Osteocyte (in vitro differentiated cells): ENCODE measurements around the gene CHD8. TPM values are rescaled to one million over a fixed set of nuclear protein-coding genes. Genes with fewer than 3 reads are reported as not detected.

Experiments used
- DNase-seq: peaks from one replicate; pipeline ENCODE4 v3.0.0; 2021; ENCODE audit warnings: mixed read lengths; ENCODE audit not compliant: unreplicated experiment; ENCODE audit errors: extremely low spot score
- H3K27ac Mint-ChIP-seq: one replicate; pipeline ENCODE4 v1.8.0; 2021; ENCODE audit warnings: mild to moderate bottlenecking, mixed read lengths; ENCODE audit not compliant: unreplicated experiment
- H3K27me3 Mint-ChIP-seq: one replicate; pipeline ENCODE4 v1.8.0; 2021; ENCODE audit warnings: mixed read lengths; ENCODE audit not compliant: unreplicated experiment
- H3K36me3 Mint-ChIP-seq: one replicate; pipeline ENCODE4 v1.8.0; 2021; ENCODE audit warnings: mixed read lengths; ENCODE audit not compliant: unreplicated experiment
- H3K4me1 Mint-ChIP-seq: one replicate; pipeline ENCODE4 v1.8.0; 2021; ENCODE audit warnings: mixed read lengths; ENCODE audit not compliant: unreplicated experiment
- H3K4me3 Mint-ChIP-seq: one replicate; pipeline ENCODE4 v1.8.0; 2021; ENCODE audit warnings: mild to moderate bottlenecking, moderate library complexity, mixed read lengths; ENCODE audit not compliant: unreplicated experiment
- H3K9me3 Mint-ChIP-seq: one replicate; pipeline ENCODE4 v1.8.0; 2021; ENCODE audit warnings: mixed read lengths; ENCODE audit not compliant: unreplicated experiment
- total RNA-seq: library from RNA; stranded (reverse); gene quantifications from 2 replicates; pipeline ENCODE4 v1.2.1, GENCODE V29; 2021
- TF ChIP-seq, protein P1 (sequence below): fragments of 200-600 bp; sonication (generic); IDR thresholded peaks from 2 replicates; pipeline ENCODE4 v1.5.0; 2021; ENCODE audit warnings: antibody characterized with exemption, mild to moderate bottlenecking, moderate library complexity

The CHD8 gene
- total RNA-seq, 1 donor from 2014 or later, result 86.0 TPM

DNA sequence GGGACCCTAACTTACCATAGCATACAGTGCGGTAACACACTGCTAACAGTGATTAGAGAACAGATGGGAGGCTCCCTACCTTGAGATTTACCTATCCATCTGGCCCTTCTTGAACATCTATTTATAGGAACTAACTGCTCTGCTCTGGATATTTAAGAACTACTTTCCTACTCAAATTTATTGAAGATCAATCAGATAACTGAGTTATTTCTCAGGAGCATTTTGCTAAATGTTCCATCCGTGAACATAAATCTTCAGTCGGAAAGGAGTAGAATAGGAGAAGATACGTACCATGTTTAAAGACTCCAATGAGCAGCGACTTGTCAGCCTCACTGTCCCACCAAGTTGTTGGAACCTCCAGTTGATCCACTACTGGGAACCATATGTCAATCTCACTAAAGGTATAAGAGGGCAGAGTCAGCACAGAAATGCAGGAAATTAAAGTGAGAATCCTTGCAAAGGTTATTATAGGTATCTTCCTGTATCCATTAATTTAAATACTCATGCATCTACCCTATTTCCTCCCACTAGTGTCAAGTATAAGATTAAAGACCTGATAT is 56.5 kb downstream of the CHD8 start:
- Mint-ChIP-seq H3K9me3 (no peaks in the 10 kb centered on the region), H3K4me1 (no peaks in the 10 kb centered on the region), H3K27ac (no peak overlapping the region), H3K4me3 (no peak overlapping the region), H3K27me3 (no peaks in the 10 kb centered on the region), H3K36me3 (peaks cover 65% of the 10 kb centered on the region)
- TF ChIP-seq, protein P1, sequence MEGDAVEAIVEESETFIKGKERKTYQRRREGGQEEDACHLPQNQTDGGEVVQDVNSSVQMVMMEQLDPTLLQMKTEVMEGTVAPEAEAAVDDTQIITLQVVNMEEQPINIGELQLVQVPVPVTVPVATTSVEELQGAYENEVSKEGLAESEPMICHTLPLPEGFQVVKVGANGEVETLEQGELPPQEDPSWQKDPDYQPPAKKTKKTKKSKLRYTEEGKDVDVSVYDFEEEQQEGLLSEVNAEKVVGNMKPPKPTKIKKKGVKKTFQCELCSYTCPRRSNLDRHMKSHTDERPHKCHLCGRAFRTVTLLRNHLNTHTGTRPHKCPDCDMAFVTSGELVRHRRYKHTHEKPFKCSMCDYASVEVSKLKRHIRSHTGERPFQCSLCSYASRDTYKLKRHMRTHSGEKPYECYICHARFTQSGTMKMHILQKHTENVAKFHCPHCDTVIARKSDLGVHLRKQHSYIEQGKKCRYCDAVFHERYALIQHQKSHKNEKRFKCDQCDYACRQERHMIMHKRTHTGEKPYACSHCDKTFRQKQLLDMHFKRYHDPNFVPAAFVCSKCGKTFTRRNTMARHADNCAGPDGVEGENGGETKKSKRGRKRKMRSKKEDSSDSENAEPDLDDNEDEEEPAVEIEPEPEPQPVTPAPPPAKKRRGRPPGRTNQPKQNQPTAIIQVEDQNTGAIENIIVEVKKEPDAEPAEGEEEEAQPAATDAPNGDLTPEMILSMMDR, result no peak
- DNase-seq, result no peak

DNA sequence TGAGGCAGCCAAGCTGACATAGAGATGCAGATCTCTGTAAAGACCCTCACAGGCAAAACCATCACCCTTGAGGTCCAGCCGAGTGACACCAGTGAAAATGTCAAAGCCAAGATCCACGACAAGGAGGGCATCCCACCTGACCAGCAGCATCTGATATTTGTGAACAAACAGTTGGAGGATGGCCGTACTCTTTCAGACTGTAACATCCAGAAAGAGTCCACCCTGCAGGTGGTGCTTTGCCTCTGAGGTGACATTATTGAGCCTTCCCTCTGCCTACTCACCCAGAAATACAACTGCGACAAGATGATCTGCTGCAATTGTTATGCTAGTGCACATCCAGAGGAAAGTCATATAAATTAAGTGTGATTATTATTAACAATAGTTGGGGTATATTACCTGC is 57.0 kb downstream of the CHD8 start:
- no peak for DNase-seq
- Mint-ChIP-seq H3K27me3 (no peaks in the 10 kb centered on the region), H3K4me3 (no peak overlapping the region), H3K4me1 (no peaks in the 10 kb centered on the region), H3K27ac (no peak overlapping the region), H3K36me3 (peaks cover 68% of the 10 kb centered on the region), H3K9me3 (no peaks in the 10 kb centered on the region)
- TF ChIP-seq, protein P1, result no peak

DNA sequence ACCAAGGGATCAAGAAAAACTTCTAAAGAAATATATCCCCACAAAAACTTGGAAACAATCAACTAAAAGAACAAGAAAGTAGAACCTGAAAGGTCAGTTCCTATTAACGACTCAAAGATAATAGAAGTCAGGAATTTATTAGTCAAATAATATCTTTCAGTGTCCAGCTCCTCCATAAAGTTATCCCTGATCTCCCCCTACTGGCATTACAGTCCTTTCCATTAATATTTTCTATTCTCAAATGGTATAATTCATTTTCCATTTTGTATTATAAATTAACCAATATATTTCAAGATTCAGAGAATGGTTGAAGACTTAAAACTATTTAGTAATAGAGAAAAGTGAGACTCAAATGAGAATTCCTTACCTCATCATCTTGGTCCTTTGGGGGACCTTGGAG is 60.5 kb downstream of the CHD8 start:
- Mint-ChIP-seq H3K27ac (no peak overlapping the region), H3K9me3 (no peaks in the 10 kb centered on the region), H3K4me3 (no peak overlapping the region), H3K27me3 (no peaks in the 10 kb centered on the region), H3K4me1 (no peaks in the 10 kb centered on the region), H3K36me3 (peaks cover 70% of the 10 kb centered on the region)
- DNase-seq, result no peak
- TF ChIP-seq, protein P1, result peak; percentile 21

DNA sequence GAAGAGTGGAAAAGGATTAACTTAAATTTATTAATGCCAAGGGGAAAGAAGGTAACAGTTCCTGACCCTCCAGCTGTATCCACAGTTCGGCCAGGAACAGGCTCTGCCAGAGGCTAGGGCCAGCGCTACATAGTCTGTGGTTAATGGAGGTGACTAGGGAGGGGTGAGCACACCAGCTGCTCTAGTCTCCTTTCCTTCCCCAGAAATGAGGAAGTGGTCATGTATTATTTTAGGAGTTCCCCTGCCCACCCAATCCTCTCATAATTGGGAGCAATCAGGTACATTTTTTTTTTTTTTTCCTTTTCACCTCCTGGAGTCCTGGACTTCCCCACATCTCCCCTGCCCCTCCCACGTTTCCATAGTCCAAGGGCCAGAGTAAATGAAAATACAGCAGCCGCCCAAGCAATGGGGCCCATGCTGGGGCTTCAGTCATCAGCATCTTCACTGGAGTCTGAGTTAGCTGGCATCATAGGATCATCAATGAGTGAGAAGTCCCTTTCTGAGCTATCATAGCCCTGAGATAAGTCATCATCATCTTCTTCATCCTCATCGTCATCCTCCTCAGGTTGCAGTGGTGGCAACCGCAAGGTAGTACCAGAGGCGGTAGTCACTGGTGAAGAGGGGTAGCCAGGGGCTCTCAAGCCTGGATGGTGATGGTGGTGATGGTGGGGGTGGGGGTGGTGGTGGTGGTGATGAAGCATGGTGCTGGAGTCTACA is 70.6 kb downstream of the CHD8 start:
- Mint-ChIP-seq H3K4me1 (peaks cover 27% of the 10 kb centered on the region), H3K27ac (peak overlapping the region; percentile 100), H3K4me3 (peak overlapping the region; percentile 98), H3K9me3 (no peaks in the 10 kb centered on the region), H3K27me3 (no peaks in the 10 kb centered on the region), H3K36me3 (peaks cover 14% of the 10 kb centered on the region)
- TF ChIP-seq, protein P1, result no peak
- DNase-seq, result no peak

DNA sequence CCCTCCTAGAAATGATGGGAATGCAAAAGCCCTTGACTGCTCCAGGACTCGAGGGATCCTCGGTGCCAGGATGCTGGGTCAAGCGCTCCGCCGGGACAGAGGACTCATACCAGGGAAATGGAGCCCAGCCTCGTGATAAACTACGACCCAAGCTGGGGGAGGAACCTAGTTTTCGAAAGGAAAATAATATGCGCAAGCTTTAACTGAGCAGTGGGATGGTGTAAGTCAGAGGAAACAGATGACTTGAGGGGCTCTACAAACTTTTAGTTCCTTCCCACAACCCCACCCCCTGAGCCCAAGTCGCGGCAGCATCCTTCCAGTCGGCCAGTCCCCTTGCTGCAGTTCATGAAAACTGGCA is 71.5 kb downstream of the CHD8 start:
- TF ChIP-seq, protein P1, result no peak
- DNase-seq, result no peak
- no peaks in the 10 kb centered on the region for H3K9me3 Mint-ChIP-seq
- no peaks in the 10 kb centered on the region for H3K27me3 Mint-ChIP-seq
- H3K4me1 Mint-ChIP-seq, result peaks cover 29% of the 10 kb centered on the region
- H3K4me3 Mint-ChIP-seq, result peak overlapping the region; percentile 98
- peaks cover 14% of the 10 kb centered on the region for H3K36me3 Mint-ChIP-seq
- H3K27ac Mint-ChIP-seq, result peak overlapping the region; percentile 100
